AG08396 (cell line): ENCODE measurements around the gene PKP4.

Experiments used
- DNase-seq: peaks from one replicate; pipeline ENCODE4 v3.0.0; 2012; ENCODE audit warnings: low spot score, mixed read lengths

Gene PKP4

DNA sequence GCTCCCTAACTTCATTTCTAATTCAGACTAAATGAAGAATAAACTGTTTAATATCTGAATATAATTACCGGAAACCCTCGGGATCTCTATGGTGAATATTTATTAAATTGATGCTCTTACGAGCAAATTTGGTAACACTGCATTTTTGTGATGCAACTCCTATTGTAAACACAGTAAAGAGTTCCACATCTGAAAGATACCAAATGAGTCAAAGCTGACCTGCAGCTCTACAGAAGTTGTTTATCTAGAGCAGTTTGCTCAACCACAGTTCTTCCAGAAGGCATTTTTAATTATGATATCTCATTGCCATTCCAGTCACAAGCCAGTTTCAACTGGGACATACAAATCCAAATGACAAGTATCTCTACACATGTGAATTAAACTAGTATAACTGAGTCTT lies 129.7 kb downstream of the PKP4 start:
- peak; percentile 49 for DNase-seq

DNA sequence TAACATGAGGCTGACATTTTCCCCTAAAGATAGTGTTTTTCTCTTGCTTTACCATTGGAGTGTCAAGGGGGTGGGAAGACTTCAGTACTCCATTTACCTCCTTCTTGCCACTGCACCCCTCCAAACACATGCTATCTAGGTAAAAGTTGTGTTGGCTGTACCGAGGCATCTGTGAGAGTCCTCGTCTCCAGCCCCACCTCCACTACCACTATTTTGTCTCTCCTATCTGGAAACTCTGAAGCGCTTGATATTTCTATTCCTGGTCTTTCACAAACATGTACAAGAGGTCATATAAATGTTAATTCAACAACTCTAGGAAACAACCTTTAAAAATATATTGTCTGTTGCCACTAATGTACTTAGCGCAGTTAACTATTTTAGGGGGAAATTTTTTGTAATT lies 132.6 kb downstream of the PKP4 start:
- DNase-seq = no peak

DNA sequence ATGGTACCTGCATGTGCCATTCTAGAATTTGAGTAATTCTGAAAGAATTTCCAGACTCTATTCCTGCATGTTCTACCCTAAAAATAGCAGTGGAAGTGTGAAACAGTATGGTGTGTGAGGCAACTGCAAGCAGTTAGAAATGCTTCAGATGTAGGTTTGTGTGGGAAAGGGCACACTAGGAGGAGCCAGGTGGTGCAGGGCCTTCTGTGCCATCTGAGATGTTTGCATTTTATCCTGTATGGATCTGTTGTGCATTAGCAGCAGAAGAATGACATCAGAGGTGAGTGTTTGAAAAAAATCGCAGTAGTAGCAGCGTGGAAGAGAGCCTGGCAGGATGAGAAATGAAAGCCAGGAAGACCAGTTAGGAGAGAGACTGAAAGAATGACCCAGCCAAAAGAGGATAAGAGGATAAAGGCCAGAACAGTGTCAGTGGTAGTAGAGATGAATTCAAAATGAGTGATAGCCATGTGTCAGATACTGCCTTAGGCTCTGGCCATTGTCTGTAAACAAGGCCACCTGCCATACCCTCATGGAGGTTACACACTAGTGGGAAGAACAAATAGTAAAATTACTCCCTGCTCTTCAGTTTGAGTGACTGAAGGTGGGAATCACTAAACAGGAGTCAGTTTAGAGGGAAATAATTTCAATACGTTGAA lies 142.2 kb downstream of the PKP4 start:
- no peak for DNase-seq

DNA sequence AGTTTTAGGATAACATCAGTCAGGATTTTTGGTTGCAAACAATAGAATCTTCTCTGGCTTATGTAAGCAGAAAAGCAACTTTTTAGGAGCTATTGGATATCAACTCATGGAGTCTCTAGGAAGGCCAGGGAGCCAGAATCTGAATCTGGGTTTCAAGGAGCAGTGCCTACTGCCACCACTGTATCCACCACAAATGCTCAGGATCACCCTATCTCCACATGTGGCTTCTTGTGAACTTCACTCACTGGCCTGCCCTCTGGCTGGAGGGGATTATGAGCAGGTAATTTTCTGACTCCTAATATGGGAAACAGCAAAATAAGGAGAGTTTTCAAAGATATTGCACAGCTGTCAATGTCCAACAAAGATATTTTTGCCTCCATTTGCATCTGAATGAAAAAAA lies 142.9 kb downstream of the PKP4 start:
- DNase-seq = no peak

DNA sequence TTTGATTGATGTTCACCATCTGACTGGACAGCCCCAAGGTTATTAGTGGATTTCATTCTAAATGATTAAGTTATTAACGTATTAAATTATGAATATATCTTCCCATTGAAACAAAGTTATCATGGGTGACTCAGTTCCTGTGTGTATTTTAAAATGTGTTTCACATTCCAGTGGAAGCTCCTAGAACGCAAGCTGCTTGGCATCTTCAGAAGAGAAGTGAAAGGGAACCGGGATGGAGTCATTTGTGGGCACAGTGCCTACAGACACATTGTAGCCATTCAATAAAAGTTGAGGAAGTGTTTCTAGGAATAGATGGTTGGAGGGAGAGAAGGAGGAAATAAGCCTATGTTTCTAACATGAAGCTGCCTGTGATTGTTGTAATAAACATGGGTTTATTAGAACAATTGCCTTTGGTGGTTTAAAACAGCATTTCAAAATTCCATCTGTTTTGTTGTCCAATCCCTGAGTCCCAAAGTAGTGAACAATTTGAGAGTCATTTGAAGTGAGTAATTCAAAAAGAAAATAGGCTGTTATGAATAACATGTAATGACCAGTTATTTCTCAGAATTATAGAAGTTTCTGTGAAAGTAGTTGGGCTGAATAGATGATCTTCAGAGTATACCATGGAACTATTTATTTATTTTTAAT lies 143.5 kb downstream of the PKP4 start:
- peak; percentile 77 for DNase-seq

DNA sequence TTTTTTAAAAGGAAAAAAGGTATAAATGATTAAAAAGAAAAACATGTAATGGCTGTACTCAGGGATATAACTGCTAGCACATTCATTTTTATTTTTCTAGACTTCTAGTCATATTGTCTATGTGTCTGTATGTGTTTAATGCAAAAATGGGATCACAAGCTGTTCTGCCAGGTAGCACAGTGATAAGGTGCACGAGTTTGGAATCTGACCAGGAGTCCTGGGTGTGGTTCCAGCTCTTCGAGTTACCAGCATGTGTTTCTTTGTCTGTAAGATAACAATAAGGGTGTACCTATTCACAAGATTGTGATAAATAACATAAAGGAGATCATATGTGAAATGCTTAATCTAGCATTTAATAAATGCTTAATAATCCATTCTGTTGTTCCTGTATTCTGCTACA lies 145.3 kb downstream of the PKP4 start:
- DNase-seq = no peak

DNA sequence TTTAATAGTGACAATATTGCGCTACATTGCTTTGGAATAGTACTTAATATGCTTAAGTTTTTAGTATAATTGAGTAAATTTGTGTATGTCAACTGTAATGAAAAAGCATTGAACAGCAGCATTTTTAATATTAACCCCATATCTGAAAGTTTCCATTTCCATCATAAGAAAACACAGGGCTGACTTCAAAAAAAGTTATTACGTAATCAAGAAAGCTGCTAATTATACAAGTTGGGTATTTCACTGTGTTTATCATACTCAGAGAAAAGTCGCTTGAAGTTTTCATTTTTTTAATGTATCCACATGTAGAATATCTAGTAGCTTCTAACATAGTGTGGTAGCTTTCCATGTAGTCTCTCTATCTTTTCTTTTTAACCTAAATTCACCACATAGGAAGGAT lies 146.5 kb downstream of the PKP4 start:
- DNase-seq = no peak

DNA sequence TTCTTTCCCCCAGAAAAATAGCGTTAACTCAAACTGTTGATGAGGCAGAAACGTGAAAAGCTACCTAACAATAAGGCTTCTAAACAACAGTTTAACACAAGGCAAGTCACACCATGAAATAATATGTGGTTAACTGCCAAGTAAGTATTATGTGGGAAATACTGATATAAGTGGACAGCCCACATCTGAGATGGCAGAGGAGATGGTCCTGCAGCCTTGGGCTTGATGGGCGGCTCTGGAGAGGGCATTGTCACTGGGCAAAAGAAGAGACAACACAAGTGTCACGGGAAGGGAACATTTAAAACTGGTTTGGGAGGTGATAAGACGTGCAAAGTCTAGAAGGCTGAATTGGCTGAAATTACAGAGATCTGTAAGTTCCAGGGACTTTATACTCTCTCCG lies 147.2 kb downstream of the PKP4 start:
- DNase-seq = no peak

DNA sequence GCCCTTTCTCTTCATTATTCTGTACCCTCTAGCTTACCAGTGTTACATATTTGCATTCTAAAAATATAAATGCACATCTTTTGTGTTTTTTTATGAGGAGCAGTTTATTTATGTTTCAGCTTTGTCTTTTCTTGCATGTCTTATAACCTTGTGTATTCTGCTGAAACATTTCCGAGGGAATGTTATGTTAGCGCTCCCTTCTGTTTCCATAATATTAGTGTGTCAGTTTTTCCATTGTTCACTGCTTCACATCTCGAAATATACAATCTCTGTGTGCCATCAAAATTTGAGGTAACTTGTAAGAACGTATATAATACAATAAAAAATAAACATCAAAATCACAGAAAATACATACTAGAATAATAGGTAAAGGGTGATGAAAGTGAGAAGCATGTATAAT lies 153.3 kb downstream of the PKP4 start:
- no peak for DNase-seq

DNA sequence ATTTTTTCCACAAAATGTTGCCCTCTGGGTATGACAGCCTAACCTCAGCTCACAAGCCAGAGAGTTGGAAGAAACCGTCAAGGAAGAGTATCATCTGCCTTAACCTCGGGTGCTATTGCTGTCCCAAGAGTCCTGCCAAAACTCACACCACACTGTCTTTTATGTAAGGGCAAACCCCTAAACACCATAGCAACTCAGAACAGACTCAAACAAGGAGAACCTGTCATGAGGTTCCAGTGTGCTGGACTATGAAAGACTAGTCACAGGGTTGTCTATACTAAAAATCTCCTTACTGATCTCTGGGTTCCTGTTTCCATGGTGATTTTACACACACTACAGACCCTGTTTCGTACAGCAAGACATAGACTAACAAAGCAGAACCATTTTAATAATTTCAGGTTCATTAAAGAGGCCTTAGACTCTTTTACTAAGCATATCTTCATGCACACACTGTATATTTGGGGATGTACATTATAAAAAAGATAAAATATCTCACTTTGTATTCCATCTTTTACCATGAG lies 159.8 kb downstream of the PKP4 start:
- no peak for DNase-seq

DNA sequence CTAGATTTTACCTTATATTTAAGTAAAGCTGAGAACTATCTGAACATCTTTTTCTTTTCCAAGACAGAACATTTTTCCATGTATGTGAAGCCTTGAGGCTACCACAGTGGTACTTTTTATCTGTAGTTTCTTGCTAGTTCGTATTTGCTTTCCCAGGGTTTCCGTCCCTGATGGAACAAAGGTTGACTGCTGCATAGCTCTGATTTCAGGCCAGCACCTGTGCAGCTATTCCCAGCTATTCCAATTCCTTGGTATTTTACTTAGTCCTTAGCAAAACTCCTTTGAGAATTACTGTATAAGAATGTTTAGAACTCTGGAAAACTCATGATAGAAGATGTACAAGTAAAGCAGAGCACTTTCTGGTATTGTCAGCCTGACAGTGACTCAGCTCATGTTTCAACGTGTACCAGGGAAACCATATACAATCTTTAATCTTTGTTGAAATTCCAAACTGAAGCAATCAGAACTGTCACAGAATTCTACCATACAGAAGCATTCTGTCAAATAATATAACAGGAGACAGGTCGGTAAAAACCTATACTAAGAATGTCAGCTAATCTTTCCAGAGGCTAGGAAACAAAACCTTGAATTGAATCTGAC lies 162.2 kb downstream of the PKP4 start:
- DNase-seq = no peak

DNA sequence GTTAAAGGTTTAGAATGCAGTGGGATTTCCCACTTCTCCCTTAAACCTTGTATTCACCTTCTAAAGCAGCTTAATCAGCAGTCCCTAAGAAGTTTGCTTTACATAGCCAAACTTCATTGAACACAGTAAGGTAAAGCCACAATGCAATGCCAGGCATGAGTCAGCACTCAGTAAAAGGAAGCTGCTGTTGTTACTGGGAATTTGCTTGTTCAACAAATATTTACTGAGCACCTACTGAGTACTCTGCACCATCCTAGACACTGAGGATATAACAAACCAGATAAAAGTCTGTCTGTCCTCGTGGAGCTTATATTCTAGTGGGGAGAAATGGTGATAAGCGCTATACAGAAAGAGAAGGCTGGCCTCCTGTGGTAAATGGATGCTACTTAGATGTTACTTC lies 162.7 kb downstream of the PKP4 start:
- no peak for DNase-seq

DNA sequence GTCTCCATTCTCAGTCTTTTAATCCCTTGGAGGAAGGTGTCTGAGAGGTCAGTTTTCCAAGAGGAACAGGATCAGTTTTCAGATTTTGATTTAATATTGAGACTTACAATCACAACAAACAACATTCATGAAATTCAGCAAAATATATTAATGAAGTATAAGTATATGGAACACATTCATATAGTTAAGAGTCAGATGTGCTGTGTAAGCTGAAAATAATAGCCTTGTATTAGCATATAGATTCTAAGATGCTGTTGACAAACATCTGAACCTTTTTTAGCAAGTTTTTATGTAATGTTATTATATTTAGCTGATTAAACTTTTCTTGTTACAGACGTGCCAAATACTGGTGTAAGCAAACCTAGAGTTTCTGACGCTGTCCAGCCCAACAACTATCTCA lies 163.9 kb downstream of the PKP4 start:
- DNase-seq = no peak

DNA sequence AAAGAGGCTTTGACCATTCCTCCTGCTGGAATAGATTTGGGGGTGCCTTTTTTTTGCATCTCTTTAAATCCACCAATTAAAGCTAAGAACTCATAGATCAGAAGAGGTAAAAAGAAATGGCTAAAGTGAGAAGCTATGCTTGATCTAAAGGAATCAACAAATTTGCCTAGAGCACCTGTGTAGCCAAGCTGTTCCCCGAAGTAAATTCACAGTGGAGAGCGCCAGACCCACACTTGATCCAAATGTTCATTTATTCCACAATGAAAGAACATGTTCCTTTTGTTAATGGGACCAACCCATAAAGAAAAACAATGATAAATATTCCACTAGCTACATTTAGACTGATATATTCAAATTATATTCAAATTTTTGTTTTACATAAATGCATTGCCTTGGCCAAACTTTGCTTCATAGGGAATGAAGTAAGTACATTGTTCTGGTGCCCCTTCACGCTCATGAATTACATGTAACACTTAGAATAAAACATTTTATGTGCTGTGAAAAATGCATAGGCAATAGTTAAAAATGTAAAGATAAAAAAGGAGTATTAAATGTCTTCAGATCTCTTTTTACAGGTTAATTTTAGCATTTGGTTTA lies 167.4 kb downstream of the PKP4 start:
- no peak for DNase-seq

DNA sequence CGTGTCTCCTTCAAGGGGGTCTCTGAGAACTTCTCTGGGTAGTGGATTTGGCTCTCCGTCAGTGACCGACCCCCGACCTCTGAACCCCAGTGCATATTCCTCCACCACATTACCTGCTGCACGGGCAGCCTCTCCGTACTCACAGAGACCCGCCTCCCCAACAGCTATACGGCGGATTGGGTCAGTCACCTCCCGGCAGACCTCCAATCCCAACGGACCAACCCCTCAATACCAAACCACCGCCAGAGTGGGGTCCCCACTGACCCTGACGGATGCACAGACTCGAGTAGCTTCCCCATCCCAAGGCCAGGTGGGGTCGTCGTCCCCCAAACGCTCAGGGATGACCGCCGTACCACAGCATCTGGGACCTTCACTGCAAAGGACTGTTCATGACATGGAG lies 168.2 kb downstream of the PKP4 start:
- DNase-seq = no peak

DNA sequence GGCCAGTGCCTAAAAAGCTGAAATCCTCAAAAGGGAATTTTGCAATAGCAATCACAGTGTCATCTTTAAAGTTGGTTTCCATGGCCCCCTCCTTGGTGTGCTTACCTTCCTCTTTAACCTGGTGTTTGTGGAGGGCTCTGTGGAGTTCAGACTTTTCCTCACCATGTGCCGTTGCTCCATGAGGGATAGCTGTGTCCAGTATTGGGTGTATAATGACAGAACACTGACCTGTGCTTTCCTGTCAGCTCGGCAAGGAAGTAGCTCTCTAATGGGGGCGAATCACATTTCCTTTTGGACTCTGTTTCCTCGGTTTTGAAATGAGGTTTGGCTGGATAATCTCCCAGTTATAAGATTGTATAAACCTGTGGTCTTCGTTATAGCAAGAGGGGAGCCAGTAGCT lies 172.4 kb downstream of the PKP4 start:
- no peak for DNase-seq

DNA sequence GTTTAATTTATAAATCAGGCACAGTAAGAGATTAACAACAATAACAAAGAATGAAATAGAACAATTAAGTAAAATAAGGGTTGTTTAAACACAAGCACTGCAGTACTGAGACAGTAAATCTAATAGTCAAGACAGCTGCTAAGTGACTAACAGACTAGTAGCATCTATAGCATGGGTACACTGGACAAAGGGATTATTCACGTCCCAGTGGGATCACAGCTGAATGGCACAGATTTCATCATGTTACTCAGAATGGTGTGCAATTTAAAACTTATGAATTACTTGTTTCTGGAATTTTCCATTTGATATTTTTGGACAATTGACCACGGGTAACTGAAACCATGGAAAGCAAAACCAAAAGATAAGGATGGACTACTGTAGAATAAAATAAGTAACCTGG lies 176.5 kb downstream of the PKP4 start:
- no peak for DNase-seq

DNA sequence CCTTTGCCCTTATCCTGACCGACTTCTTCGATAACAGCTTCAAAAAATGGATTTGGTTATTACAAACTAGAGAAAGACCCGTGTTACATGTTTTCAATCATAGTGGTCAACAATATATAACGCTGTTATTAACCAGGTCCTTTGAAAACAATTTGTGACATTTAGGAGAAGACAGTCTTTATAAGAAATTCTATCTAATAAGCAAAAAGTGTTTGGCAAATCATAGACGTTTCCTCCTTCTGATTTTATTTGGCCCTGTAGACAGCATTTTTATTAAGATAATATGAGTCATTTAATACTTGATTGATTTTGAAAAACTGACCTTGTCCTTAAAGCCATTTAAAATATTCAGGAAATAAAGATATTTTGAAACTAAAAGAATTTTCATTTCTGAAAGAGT lies 177.9 kb downstream of the PKP4 start:
- no peak for DNase-seq

DNA sequence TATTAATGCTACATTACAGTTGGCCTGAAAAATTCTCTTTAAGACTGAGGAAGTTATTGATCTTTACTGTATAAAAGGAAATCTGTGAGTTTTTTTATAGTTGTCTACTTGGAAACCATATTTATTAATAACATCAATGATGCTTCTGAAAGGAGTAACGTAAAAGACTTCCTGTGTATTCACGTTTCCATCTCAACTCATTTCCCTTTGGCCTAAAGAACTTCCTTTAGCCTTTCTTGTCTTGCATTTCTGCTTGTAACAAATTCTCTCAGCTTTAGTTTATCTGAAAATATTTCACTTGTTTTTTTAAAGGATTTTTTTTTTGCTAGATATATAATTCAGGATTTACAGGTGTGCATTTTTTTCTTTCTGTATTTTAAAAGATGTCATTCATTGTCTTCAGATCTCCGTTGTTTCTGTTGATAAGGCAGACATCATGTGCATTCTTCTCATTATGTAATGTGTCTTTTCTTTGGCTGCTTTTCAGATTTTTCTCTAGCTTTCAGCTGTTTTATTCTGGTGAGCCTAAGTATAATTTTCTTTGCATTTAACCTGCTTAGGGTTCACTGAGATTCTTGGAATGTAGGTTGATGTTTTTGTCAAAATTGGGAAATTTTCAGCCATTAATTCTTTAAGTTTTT lies 179.3 kb downstream of the PKP4 start:
- no peak for DNase-seq

DNA sequence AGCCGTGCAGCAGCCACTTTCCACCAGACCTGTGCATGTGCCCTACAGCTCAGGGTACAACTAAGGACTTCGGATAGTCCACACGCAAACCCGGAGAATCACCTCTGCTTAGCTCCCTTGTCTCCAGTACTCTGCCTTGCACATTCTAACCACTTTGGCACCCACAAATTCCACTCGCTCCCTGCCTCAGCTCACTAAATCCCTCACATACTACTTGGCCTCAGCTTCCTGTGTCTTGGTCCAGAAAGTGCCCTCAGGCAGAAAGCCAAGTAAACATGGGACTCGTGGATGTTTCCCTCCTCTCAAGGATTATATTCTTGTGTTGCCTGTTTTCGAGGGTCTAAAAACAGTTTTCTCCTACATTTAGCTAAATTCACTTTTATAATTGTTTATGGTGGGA lies 180.6 kb downstream of the PKP4 start:
- DNase-seq = no peak

DNA sequence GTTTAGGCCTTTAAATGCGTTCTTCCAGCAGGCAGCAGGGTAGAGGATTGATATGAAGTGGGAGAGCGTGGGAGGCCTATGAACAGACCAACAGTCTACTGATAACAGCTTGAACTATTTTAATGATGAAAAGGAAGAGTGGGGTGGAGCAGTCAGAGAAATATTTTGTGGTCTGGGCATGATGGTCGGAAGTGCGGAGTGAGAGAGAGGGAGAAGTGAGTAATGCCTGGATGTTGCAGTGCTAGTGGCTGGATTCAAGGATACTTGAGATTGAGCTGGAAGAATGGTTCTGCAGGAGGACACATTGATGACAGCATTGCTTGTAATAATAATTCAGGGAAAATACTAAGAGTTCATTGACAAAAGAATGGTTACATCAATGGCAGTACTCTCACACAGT lies 187.4 kb downstream of the PKP4 start:
- DNase-seq = peak; percentile 53

DNA sequence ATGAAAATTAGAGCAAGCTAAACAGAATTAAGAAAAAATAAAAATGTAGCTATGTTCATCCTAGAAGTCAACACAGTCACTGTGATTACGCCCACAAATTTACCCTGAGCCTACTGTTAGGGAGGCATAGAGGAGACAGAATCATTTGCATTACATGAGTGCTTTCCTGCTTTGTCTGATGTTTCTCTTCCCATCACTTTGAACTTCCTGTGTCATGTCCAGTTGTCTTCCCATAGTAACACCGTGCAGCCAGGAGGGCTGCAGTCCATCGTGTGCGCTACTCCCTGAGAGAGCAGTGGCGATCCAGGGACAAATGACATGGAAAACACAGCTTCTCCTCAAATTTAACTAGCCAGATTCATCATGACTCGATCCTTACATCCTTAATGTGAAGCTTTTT lies 188.5 kb downstream of the PKP4 start:
- no peak for DNase-seq
